Measurements from ENCODE around the gene STX18. TPM values are rescaled to one million over a fixed set of nuclear protein-coding genes. Genes with fewer than 3 reads are reported as not detected.
"Not testable (repeated sequence)": the region's sequence is repeated elsewhere in the genome, so short reads cannot be mapped to it uniquely, and the experiment has no call there.

STX18 gene
- total and polyA plus RNA-seq, 4 donors: 21.2 to 36.0 (median 27.9) TPM

DNA sequence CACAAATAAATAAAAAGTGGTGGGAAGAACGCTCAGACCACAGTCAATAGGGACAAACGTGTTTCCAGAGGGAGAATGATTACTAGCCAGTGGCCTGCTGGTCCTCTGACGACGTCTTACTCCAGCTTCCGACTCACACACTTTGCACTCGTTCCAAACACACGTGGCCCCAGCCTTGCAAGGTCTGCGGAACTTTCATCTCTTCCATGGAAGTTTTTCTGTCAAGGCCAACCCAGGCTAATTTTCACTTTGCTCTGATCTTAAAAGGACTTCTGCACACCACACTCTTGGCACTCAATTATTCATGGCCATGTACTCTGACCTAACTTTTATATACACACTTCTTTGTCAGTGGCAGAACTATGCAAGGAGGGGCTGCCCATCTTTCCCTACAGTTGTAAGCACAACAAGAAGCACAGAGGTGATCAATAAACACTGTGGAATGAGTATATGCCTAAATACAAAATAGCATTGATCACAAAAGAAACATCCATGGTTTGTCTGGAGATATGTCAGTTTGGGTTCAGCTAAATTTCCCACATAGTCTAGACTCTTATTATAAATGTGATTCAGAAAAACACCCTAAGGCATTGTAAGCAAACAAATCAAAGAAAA, 69.4 kb downstream of the STX18 start:
- H3K27me3 ChIP-seq (ENCODE audit: control insufficient read depth in 1 of 2, insufficient read depth in 2 of 2, low read length in 1 of 2): no peaks in the 10 kb centered on the region
- 87 to 88% methylated on average over 8 of the region's 8 CpGs for WGBS, 2 donors
- peaks cover 6 to 9% of the 10 kb centered on the region in 2 donors for H3K36me3 ChIP-seq (ENCODE audit: control insufficient read depth in 1 of 2, insufficient read depth in 2 of 2, low read length in 1 of 2)
- no peaks in the 10 kb centered on the region for H3K4me1 ChIP-seq (ENCODE audit: control insufficient read depth in 1 of 2, insufficient read depth in 2 of 2, low read length in 2 of 2)
- no peak for DNase-seq
- H3K9me3 ChIP-seq (ENCODE audit: control insufficient read depth, low read length): no peaks in the 10 kb centered on the region
- H3K4me3 ChIP-seq (ENCODE audit: low read length in 2 of 2): no peak overlapping the region
- no peak for ATAC-seq (ENCODE audit: low FRiP score)
- no peak overlapping the region for H3K27ac ChIP-seq (ENCODE audit: low read depth in 1 of 2, low read length in 2 of 2)
- intact Hi-C loops (cut with DNase I): no loop called here

DNA sequence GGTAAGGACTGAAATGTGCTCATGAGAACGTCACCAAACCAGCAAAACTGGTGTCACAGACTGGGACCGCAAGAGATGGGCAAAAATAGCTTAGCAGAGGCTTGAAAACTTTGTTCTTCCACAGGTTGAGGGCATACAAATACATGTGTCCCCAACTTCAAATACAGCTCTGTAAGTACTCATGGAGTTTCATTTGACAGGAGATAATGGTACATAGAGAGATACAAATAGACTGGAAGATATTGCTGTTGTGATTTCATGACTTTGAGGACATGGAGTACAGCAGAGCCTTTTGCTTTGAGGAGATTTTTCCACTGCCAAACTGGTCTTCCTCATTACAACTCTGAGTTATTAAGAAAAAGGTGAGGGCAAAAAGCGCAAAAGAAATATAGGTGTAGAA, 70.7 kb downstream of the STX18 start:
- DNase-seq: no peak
- 94 to 98% methylated on average over 3 of the region's 3 CpGs for WGBS, 2 donors
- intact Hi-C loops (cut with DNase I): no loop called here
- H3K27me3 ChIP-seq (ENCODE audit: control insufficient read depth in 1 of 2, insufficient read depth in 2 of 2, low read length in 1 of 2): no peaks in the 10 kb centered on the region
- H3K27ac ChIP-seq (ENCODE audit: low read depth in 1 of 2, low read length in 2 of 2): no peak overlapping the region
- no peak for ATAC-seq (ENCODE audit: low FRiP score)
- H3K4me1 ChIP-seq (ENCODE audit: control insufficient read depth in 1 of 2, insufficient read depth in 2 of 2, low read length in 2 of 2): no peaks in the 10 kb centered on the region
- peaks cover 6 to 9% of the 10 kb centered on the region in 2 donors for H3K36me3 ChIP-seq (ENCODE audit: control insufficient read depth in 1 of 2, insufficient read depth in 2 of 2, low read length in 1 of 2)
- H3K4me3 ChIP-seq (ENCODE audit: low read length in 2 of 2): no peak overlapping the region
- H3K9me3 ChIP-seq (ENCODE audit: control insufficient read depth, low read length): no peaks in the 10 kb centered on the region

DNA sequence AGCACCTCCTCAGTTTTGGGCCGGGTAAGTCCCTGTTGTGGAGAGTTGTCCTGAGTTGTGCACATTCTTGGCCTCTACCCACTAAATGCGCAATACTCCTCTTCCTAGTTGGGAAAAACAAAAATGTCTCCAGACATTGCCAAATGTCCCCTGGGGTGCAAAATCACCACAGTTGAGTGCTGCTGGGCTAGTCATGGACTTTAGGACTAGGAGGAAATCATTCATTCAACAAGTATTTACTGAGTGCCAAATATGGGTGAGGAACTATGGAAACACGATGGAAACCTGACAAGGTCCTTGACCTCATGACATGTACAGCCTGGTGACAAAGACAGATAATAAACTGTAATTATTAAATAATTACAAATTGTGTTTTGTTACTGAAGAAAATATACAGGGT, 71.6 kb downstream of the STX18 start:
- H3K27ac ChIP-seq (ENCODE audit: low read depth in 1 of 2, low read length in 2 of 2): no peak overlapping the region
- H3K9me3 ChIP-seq (ENCODE audit: control insufficient read depth, low read length): no peaks in the 10 kb centered on the region
- H3K4me1 ChIP-seq (ENCODE audit: control insufficient read depth in 1 of 2, insufficient read depth in 2 of 2, low read length in 2 of 2): no peaks in the 10 kb centered on the region
- ATAC-seq (ENCODE audit: low FRiP score) (no peak), DNase-seq (no peak)
- H3K36me3 ChIP-seq (ENCODE audit: control insufficient read depth in 1 of 2, insufficient read depth in 2 of 2, low read length in 1 of 2): peaks cover 6 to 9% of the 10 kb centered on the region in 2 donors
- H3K4me3 ChIP-seq (ENCODE audit: low read length in 2 of 2): no peak overlapping the region
- 88 to 90% methylated on average over 3 of the region's 3 CpGs for WGBS, 2 donors
- no peaks in the 10 kb centered on the region for H3K27me3 ChIP-seq (ENCODE audit: control insufficient read depth in 1 of 2, insufficient read depth in 2 of 2, low read length in 1 of 2)
- intact Hi-C loops (cut with DNase I): no loop called here

DNA sequence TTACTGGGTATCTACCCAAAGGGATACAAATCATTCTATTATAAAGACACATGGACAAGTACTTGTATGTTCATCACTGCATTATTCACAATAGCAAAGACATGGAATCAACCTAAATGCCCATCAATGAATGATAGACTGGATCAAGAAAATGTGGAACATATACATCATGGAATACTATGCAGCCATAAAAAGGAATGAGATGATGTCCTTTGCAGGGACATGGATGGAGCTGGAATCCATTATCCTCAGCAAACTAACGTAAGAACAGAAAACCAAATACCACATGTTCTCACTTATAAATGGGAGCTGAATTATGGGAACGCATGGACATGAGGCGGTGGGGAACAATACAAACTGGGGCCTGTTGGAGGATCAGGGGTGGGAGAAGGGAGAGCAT, 76.6 kb downstream of the STX18 start:
- H3K4me3 ChIP-seq (ENCODE audit: low read length in 2 of 2); ATAC-seq (ENCODE audit: low FRiP score); H3K27ac ChIP-seq (ENCODE audit: low read depth in 1 of 2, low read length in 2 of 2); H3K4me1 ChIP-seq (ENCODE audit: control insufficient read depth in 1 of 2, insufficient read depth in 2 of 2, low read length in 2 of 2); H3K27me3 ChIP-seq (ENCODE audit: control insufficient read depth in 1 of 2, insufficient read depth in 2 of 2, low read length in 1 of 2); H3K9me3 ChIP-seq (ENCODE audit: control insufficient read depth, low read length); intact Hi-C loops (cut with DNase I); DNase-seq; H3K36me3 ChIP-seq (ENCODE audit: control insufficient read depth in 1 of 2, insufficient read depth in 2 of 2, low read length in 1 of 2): not testable (repeated sequence)
- 99 to 100% methylated on average over 3 of the region's 3 CpGs for WGBS, 2 donors

DNA sequence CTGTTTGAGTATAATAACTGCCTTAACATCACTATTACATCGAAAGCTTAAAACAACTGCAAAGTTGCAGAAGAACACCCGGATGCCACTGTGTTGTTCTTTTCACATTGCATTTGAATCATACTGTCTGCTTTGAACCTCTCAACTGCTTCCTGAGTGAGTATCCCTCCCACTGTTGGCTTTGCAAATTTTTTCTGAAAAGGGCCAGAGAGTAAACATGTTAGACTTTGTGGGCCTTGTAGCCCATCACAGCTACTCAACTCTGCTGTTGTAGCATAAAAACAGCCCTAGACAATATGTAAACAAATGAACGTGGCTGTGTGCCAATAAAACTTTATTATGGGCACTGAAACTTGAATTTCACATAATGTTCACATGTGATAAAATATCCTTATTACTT, 78.9 kb downstream of the STX18 start:
- DNase-seq: no peak
- H3K4me3 ChIP-seq (ENCODE audit: low read length in 2 of 2): no peak overlapping the region
- 37 to 51% methylated on average over 3 of the region's 3 CpGs for WGBS, 2 donors
- peaks cover 0 to 2% of the 10 kb centered on the region in 2 donors for H3K36me3 ChIP-seq (ENCODE audit: control insufficient read depth in 1 of 2, insufficient read depth in 2 of 2, low read length in 1 of 2)
- H3K4me1 ChIP-seq (ENCODE audit: control insufficient read depth in 1 of 2, insufficient read depth in 2 of 2, low read length in 2 of 2): no peaks in the 10 kb centered on the region
- H3K27ac ChIP-seq (ENCODE audit: low read depth in 1 of 2, low read length in 2 of 2): no peak overlapping the region
- no peaks in the 10 kb centered on the region for H3K9me3 ChIP-seq (ENCODE audit: control insufficient read depth, low read length)
- no peak for ATAC-seq (ENCODE audit: low FRiP score)
- intact Hi-C loops (cut with DNase I): no loop called here
- no peaks in the 10 kb centered on the region for H3K27me3 ChIP-seq (ENCODE audit: control insufficient read depth in 1 of 2, insufficient read depth in 2 of 2, low read length in 1 of 2)

DNA sequence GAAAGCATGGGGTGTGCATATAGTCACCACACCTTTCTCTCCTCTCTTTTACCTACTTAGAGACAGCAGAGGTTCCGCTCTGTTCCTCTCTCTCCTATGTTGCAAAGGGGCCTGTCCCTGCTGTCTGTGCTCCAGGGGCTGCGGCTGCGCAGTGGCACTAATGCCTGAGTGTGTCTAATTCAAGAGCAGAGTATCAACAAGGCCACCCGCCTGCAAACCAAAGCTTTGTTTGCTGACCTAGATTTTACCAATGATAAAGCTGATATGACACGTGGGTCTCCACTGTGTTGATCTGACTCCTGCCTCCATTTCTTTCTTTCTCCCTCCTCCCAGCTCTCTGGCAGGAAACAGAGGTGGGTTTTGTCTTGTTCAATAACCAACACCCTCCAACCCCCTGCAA, 80.0 kb downstream of the STX18 start:
- Histone ChIP-seq H3K9me3 (ENCODE audit: control insufficient read depth, low read length) (no peaks in the 10 kb centered on the region), H3K36me3 (ENCODE audit: control insufficient read depth in 1 of 2, insufficient read depth in 2 of 2, low read length in 1 of 2) (peaks cover 0 to 2% of the 10 kb centered on the region in 2 donors), H3K27ac (ENCODE audit: low read depth in 1 of 2, low read length in 2 of 2) (no peak overlapping the region), H3K4me1 (ENCODE audit: control insufficient read depth in 1 of 2, insufficient read depth in 2 of 2, low read length in 2 of 2) (no peaks in the 10 kb centered on the region), H3K27me3 (ENCODE audit: control insufficient read depth in 1 of 2, insufficient read depth in 2 of 2, low read length in 1 of 2) (no peaks in the 10 kb centered on the region), H3K4me3 (ENCODE audit: low read length in 2 of 2) (no peak overlapping the region)
- ATAC-seq (ENCODE audit: low FRiP score) (no peak), DNase-seq (no peak)
- 85 to 88% methylated on average over 5 of the region's 5 CpGs for WGBS, 2 donors
- intact Hi-C loops (cut with DNase I): no loop called here

DNA sequence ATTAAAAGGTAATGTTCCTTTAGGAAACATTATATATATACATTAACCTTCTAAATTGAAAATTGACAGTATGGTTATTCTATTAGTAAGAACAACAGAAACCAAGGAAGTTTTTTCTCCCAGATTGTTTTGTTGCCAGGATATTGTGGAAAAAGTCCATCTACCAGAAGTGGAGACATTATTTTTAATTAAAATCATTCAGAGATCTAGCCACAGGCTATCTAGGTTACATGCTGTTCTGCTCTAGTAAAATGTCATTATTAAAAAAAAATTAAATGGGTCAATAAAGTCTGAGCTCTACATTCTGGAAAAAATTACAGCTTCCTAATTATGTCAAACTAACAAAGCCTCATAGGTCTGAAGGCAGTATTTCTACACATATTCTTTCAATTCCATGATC, 80.7 kb downstream of the STX18 start:
- Histone ChIP-seq H3K4me1 (ENCODE audit: control insufficient read depth in 1 of 2, insufficient read depth in 2 of 2, low read length in 2 of 2) (no peaks in the 10 kb centered on the region), H3K27ac (ENCODE audit: low read depth in 1 of 2, low read length in 2 of 2) (no peak overlapping the region), H3K36me3 (ENCODE audit: control insufficient read depth in 1 of 2, insufficient read depth in 2 of 2, low read length in 1 of 2) (peaks cover 0 to 2% of the 10 kb centered on the region in 2 donors), H3K4me3 (ENCODE audit: low read length in 2 of 2) (no peak overlapping the region), H3K9me3 (ENCODE audit: control insufficient read depth, low read length) (no peaks in the 10 kb centered on the region), H3K27me3 (ENCODE audit: control insufficient read depth in 1 of 2, insufficient read depth in 2 of 2, low read length in 1 of 2) (no peaks in the 10 kb centered on the region)
- intact Hi-C loops (cut with DNase I): no loop called here
- ATAC-seq (ENCODE audit: low FRiP score): no peak
- DNase-seq: no peak

DNA sequence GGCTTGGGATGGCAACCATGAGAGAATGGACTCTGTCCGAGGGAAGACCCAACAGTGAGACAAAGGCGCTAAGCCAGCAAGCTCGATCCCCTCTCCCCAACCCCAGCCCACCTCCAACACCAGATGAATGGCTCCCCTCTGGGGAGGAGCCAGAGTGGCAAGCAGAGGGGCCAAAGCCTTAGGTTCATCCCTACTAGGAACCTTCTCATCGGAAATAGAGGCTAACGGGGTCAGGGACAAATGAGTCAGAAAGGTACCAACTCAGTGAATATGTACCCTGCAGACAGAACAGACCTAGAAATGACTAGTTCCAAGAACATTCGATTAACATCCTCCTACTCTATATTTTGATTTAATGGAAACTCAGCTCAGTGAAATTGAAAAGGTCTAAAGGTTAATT, 81.1 kb downstream of the STX18 start:
- H3K4me1 ChIP-seq (ENCODE audit: control insufficient read depth in 1 of 2, insufficient read depth in 2 of 2, low read length in 2 of 2): no peaks in the 10 kb centered on the region
- H3K27ac ChIP-seq (ENCODE audit: low read depth in 1 of 2, low read length in 2 of 2): no peak overlapping the region
- 95 to 99% methylated on average over 6 of the region's 6 CpGs for WGBS, 2 donors
- no peak overlapping the region for H3K4me3 ChIP-seq (ENCODE audit: low read length in 2 of 2)
- intact Hi-C loops (cut with DNase I): no loop called here
- ATAC-seq (ENCODE audit: low FRiP score) (no peak), DNase-seq (no peak)
- no peaks in the 10 kb centered on the region for H3K27me3 ChIP-seq (ENCODE audit: control insufficient read depth in 1 of 2, insufficient read depth in 2 of 2, low read length in 1 of 2)
- H3K9me3 ChIP-seq (ENCODE audit: control insufficient read depth, low read length): no peaks in the 10 kb centered on the region
- H3K36me3 ChIP-seq (ENCODE audit: control insufficient read depth in 1 of 2, insufficient read depth in 2 of 2, low read length in 1 of 2): peaks cover 0 to 2% of the 10 kb centered on the region in 2 donors

DNA sequence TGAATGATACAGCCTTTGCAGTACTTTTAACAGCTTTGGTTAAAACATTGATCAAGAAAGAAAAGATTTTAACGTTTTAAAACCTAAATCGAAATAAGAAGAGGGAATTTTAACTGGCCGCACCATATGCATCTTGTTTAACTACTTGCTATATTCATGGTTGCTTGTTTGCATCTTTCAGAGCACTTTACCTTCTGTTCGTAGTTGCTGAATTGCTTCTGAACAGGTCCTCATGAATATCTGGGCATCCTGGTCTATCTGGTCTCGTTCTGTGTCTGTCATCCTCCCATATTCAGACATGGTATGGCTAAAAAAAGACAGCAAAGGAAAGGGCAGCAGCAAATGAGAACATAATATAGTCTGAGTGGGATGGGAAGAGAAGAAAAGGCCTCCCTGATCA, 82.7 kb downstream of the STX18 start:
- ATAC-seq (ENCODE audit: low FRiP score): no peak
- Histone ChIP-seq H3K27ac (ENCODE audit: low read depth in 1 of 2, low read length in 2 of 2) (no peak overlapping the region), H3K9me3 (ENCODE audit: control insufficient read depth, low read length) (no peaks in the 10 kb centered on the region), H3K4me3 (ENCODE audit: low read length in 2 of 2) (no peak overlapping the region), H3K36me3 (ENCODE audit: control insufficient read depth in 1 of 2, insufficient read depth in 2 of 2, low read length in 1 of 2) (peaks cover 6 to 8% of the 10 kb centered on the region in 2 donors), H3K27me3 (ENCODE audit: control insufficient read depth in 1 of 2, insufficient read depth in 2 of 2, low read length in 1 of 2) (no peaks in the 10 kb centered on the region), H3K4me1 (ENCODE audit: control insufficient read depth in 1 of 2, insufficient read depth in 2 of 2, low read length in 2 of 2) (no peaks in the 10 kb centered on the region)
- intact Hi-C loops (cut with DNase I): no loop called here
- DNase-seq: no peak
- 93 to 95% methylated on average over 5 of the region's 5 CpGs for WGBS, 2 donors

Data from aorta (tissue), 5 donors.